ENCODE results near the gene RASIP1.
"Not testable (repeated sequence)": the region's sequence is repeated elsewhere in the genome, so short reads cannot be mapped to it uniquely, and the experiment has no call there.

- not testable (repeated sequence) for TF ChIP-seq CTCF (IDR thresholded peaks at IDR 0.05); POLR2AphosphoS5 (IDR thresholded peaks at IDR 0.05; ENCODE audit: insufficient read depth in 1 of 2, low read depth in 1 of 2)
Measured at GRCh38 chr19:48787331-48787730, 46.9 kb upstream of the RASIP1 start.
